Measurements from ENCODE around the gene ALAD. TPM values are rescaled to one million over a fixed set of nuclear protein-coding genes. Genes with fewer than 3 reads are reported as not detected.

Gene ALAD
- total RNA-seq, 1 donor from 2014 or later, result 26.2 TPM

DNA sequence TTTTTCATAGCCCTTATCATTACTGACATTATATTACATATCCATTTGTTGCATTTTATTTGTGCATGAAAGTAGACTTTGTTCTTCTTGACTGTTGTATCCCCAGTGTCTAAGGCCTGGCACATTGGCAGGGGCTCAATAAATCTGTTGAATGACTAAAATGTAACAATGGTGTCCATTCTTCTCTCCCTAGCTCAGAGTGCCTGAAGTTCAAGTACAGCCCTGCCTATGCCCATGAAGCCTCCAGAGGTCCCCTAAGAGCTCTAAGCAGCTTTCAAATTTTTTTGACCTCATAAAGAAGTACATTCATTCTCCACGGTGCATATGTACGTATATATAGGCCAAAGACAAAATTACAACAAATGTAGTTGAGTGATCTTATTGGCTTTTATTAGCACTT lies 55.9 kb downstream of the ALAD start:
- Mint-ChIP-seq H3K27ac (ENCODE audit: unreplicated experiment) (peak overlapping the region; percentile 20), H3K9me3 (ENCODE audit: unreplicated experiment) (no peaks in the 10 kb centered on the region), H3K27me3 (ENCODE audit: unreplicated experiment) (peaks cover 25% of the 10 kb centered on the region), H3K4me3 (ENCODE audit: unreplicated experiment) (no peak overlapping the region), H3K36me3 (ENCODE audit: unreplicated experiment) (no peaks in the 10 kb centered on the region), H3K4me1 (ENCODE audit: unreplicated experiment) (peaks cover 20% of the 10 kb centered on the region)
- DNase-seq (ENCODE audit: extremely low spot score, unreplicated experiment), result no peak
- TF ChIP-seq, protein P1, sequence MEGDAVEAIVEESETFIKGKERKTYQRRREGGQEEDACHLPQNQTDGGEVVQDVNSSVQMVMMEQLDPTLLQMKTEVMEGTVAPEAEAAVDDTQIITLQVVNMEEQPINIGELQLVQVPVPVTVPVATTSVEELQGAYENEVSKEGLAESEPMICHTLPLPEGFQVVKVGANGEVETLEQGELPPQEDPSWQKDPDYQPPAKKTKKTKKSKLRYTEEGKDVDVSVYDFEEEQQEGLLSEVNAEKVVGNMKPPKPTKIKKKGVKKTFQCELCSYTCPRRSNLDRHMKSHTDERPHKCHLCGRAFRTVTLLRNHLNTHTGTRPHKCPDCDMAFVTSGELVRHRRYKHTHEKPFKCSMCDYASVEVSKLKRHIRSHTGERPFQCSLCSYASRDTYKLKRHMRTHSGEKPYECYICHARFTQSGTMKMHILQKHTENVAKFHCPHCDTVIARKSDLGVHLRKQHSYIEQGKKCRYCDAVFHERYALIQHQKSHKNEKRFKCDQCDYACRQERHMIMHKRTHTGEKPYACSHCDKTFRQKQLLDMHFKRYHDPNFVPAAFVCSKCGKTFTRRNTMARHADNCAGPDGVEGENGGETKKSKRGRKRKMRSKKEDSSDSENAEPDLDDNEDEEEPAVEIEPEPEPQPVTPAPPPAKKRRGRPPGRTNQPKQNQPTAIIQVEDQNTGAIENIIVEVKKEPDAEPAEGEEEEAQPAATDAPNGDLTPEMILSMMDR (IDR thresholded peaks at IDR 0.05), result no peak

DNA sequence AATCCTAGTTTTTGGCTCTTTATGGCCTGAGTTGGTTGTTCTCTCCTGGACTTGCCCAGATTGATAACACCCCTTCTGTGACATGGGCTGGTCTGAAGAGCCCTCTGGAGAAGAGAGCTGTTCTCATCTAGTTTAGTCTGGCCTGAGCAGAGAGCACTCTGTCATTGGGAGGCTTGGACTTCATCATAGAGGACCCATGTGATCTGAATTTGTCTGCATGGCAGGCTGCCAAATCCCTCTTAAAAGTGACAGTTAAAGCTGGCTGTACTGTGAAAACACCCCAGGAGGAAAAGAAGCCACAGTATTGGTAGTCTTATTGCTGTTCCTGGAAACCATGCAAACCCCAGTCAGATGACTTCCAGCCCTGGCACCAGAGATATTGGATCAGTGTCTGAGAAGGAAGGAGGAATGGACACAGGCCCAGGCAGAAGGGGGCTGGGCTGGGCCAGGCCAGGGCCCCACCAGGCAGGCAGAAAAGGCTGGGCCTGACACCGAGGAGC lies 57.3 kb downstream of the ALAD start:
- TF ChIP-seq, protein P1 (IDR thresholded peaks at IDR 0.05), result no peak
- Mint-ChIP-seq H3K9me3 (ENCODE audit: unreplicated experiment) (no peaks in the 10 kb centered on the region), H3K27ac (ENCODE audit: unreplicated experiment) (peak overlapping the region; percentile 87), H3K4me1 (ENCODE audit: unreplicated experiment) (peaks cover 21% of the 10 kb centered on the region), H3K36me3 (ENCODE audit: unreplicated experiment) (no peaks in the 10 kb centered on the region), H3K27me3 (ENCODE audit: unreplicated experiment) (peaks cover 15% of the 10 kb centered on the region), H3K4me3 (ENCODE audit: unreplicated experiment) (no peak overlapping the region)
- DNase-seq (ENCODE audit: extremely low spot score, unreplicated experiment), result no peak

DNA sequence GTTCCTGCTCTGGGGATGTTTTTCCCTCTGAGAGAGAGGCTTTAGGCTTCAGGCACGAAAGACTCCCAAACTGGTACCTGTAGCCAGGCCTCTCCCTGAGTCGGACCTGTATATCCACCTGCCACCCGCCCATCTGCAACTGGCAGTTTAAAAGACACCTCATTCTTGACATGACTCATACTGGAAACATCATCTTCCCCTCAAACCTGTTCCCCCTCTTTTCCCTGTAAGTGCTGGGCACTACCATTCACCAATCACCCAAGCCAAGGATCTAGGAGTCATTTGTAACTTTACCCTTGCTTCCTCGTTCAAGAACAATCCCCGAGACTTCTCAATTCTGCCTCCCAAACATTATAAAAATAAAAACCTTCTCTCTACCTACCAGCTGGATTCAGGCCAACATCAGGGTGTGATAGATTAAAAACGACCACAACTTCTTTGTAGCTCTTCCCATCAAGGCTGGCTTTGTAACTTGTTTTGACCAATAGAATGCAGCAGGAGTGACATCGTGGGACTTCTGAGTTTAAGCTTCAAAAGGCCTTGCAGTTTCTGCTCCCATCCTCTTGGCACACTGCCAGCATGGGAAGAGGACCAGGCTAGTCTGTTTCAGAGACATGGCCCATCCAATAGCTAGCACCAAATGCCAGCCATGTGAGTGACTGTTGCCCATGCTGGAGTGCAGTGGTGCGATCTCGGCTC lies 59.2 kb downstream of the ALAD start:
- Mint-ChIP-seq H3K4me3 (ENCODE audit: unreplicated experiment) (no peak overlapping the region), H3K27me3 (ENCODE audit: unreplicated experiment) (no peaks in the 10 kb centered on the region), H3K27ac (ENCODE audit: unreplicated experiment) (no peak overlapping the region), H3K9me3 (ENCODE audit: unreplicated experiment) (no peaks in the 10 kb centered on the region), H3K36me3 (ENCODE audit: unreplicated experiment) (no peaks in the 10 kb centered on the region), H3K4me1 (ENCODE audit: unreplicated experiment) (peaks cover 21% of the 10 kb centered on the region)
- DNase-seq (ENCODE audit: extremely low spot score, unreplicated experiment), result no peak
- TF ChIP-seq, protein P1 (IDR thresholded peaks at IDR 0.05), result no peak

DNA sequence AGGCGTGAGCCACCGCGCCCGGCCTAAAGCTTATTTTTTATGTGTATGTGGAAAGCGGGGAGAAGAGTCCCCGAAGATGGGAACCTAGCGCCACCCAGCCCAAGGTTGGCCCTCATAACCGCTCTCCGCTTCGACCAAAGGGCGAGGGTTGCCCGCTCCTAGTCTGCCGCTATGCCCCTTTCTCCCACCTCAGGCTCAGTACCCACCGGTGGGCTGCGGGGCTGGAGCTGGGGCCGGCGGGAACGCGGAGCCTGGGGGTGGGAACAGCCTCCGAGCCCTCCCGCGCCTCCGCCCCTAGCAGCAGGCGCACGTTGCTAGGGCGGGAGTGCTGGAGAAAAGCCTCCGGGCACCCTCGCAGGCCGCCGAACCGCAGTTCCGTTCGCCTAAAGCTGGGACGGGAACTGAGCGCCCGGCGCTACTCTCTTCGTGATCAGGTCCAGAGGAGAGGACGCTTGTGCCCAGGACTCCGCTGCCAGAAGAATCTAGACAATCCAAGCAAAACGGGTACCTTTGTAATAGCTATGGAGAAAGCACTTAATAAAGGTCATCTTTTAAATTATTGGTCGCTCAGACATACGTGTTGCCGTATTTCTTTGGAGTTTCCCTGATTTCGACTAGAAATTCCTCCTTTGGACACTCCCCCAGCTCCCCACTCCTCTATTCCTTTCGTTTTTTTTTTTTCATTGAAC lies 60.9 kb downstream of the ALAD start, which contains the start of gene WDR31:
TSS of gene WDR31 (minus strand) at position 265 of the 689 bp plus-strand sequence. CDS start 8,253 bp downstream, outside the sequence.
- Mint-ChIP-seq H3K4me1 (ENCODE audit: unreplicated experiment) (peaks cover 21% of the 10 kb centered on the region), H3K27ac (ENCODE audit: unreplicated experiment) (peak within 1 kb of the TSS; percentile 90), H3K4me3 (ENCODE audit: unreplicated experiment) (peak within 1 kb of the TSS; percentile 85), H3K9me3 (ENCODE audit: unreplicated experiment) (no peaks in the 10 kb centered on the region), H3K27me3 (ENCODE audit: unreplicated experiment) (peaks cover 3% of the 10 kb centered on the region), H3K36me3 (ENCODE audit: unreplicated experiment) (no peaks in the 10 kb centered on the region)
- TF ChIP-seq, protein P1 (IDR thresholded peaks at IDR 0.05), result no peak
- DNase-seq (ENCODE audit: extremely low spot score, unreplicated experiment), result peak; percentile 94

DNA sequence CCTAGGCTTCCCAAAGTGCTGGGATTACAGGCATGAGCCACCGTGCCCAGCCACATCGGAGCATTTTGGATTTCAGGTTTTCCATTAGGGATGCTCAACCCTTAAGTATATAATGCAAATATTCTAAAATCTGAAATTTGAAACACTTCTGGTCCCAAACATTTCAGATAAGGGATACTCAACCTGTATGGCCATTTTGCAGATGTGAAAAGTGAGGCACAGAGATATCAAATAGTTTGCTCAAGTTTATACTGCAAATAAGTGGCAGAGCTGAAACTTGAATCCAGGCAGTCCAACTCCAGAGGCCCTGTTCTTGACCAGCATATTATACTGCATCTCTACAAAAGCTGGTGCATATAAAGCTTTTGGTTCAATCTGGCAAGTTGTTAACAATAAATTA lies 63.4 kb downstream of the ALAD start:
- TF ChIP-seq, protein P1 (IDR thresholded peaks at IDR 0.05), result no peak
- DNase-seq (ENCODE audit: extremely low spot score, unreplicated experiment), result no peak
- Mint-ChIP-seq H3K9me3 (ENCODE audit: unreplicated experiment) (no peaks in the 10 kb centered on the region), H3K4me3 (ENCODE audit: unreplicated experiment) (no peak overlapping the region), H3K27me3 (ENCODE audit: unreplicated experiment) (peaks cover 3% of the 10 kb centered on the region), H3K36me3 (ENCODE audit: unreplicated experiment) (no peaks in the 10 kb centered on the region), H3K4me1 (ENCODE audit: unreplicated experiment) (peaks cover 14% of the 10 kb centered on the region), H3K27ac (ENCODE audit: unreplicated experiment) (no peak overlapping the region)
